ENCODE data around the gene FGGY.

FGGY gene

DNA sequence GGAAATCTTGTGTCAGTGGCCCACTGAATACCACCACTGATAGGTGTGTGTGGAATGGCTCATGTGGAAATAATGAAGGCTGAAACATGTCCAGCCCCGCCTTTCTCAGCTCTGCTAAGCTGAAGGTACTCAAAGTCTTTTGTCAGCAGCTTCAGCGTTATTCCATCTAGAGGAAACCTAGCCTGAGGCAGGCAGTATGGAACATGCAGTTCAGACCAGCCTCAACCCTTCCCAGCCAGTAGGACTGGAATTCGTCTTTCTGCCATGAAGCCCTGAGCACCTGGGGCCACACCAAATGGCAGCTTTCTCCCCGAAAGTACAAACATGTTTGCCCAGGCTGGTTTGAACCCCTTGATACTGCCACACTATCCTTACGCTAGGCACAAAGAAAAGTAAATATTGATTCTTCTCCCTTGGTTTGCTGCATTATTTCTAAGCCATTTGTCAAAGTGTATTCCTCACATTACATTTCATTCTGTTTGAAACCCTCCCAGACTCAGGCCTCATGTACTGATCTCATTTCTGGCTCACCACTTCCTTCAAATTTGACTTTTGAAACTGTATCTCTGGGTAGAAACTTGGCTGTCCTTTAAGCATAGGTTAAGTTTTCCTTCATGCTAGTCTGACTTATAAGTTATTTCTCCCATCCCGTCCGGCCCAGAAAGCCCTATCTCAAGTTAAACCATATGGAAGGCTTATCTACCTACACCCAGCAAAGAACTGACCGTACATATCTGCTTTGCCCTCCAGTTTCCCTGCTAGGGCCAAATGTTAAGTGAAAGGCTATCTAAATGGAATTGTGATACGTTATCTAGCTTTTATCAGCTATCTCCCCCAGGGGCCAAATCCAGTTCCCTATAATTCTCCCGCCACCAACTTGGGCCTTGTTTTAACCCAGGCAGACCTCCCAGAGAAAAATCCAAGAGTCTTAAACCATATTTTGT lies 472.2 kb downstream of the FGGY start:
- H3K27me3 ChIP-seq (ENCODE audit: insufficient read depth, poor library complexity, severe bottlenecking) = no peaks in the 10 kb centered on the region
- H3K4me3 ChIP-seq (ENCODE audit: severe bottlenecking) = no peak overlapping the region
- H3K36me3 ChIP-seq (ENCODE audit: low read depth) = no peaks in the 10 kb centered on the region
- no peak for DNase-seq (ENCODE audit: low spot score)
- peaks cover 11% of the 10 kb centered on the region for H3K4me1 ChIP-seq (ENCODE audit: insufficient read depth, poor library complexity, severe bottlenecking)
- TF ChIP-seq, protein P1, sequence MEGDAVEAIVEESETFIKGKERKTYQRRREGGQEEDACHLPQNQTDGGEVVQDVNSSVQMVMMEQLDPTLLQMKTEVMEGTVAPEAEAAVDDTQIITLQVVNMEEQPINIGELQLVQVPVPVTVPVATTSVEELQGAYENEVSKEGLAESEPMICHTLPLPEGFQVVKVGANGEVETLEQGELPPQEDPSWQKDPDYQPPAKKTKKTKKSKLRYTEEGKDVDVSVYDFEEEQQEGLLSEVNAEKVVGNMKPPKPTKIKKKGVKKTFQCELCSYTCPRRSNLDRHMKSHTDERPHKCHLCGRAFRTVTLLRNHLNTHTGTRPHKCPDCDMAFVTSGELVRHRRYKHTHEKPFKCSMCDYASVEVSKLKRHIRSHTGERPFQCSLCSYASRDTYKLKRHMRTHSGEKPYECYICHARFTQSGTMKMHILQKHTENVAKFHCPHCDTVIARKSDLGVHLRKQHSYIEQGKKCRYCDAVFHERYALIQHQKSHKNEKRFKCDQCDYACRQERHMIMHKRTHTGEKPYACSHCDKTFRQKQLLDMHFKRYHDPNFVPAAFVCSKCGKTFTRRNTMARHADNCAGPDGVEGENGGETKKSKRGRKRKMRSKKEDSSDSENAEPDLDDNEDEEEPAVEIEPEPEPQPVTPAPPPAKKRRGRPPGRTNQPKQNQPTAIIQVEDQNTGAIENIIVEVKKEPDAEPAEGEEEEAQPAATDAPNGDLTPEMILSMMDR (IDR thresholded peaks at IDR 0.05; ENCODE audit: poor library complexity, severe bottlenecking) = no peak
- H3K27ac ChIP-seq (ENCODE audit: poor library complexity, severe bottlenecking) = no peak overlapping the region
- no peak for ATAC-seq (ENCODE audit: low read depth)
- no peaks in the 10 kb centered on the region for H3K9me3 ChIP-seq (ENCODE audit: severe bottlenecking)

DNA sequence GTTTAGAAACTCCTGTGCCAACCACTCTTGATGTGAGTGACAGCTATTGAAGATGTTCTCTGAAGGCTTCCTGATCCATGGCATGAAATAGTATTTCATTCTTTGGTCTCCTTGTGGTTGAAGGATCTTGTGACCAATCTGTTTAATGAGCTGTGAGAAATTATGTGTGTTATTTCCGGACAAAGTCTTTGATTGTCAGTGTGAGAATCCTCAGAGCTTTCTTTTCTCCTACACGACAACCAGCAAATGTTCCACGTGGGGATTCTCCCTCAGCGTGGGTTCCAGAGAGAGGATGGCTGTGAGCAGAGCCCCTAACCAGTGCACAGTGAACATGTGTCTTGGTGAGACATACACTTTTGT lies 472.8 kb downstream of the FGGY start:
- Histone ChIP-seq H3K36me3 (ENCODE audit: low read depth) (no peaks in the 10 kb centered on the region), H3K9me3 (ENCODE audit: severe bottlenecking) (no peaks in the 10 kb centered on the region), H3K4me3 (ENCODE audit: severe bottlenecking) (no peak overlapping the region), H3K4me1 (ENCODE audit: insufficient read depth, poor library complexity, severe bottlenecking) (peaks cover 9% of the 10 kb centered on the region), H3K27me3 (ENCODE audit: insufficient read depth, poor library complexity, severe bottlenecking) (no peaks in the 10 kb centered on the region), H3K27ac (ENCODE audit: poor library complexity, severe bottlenecking) (no peak overlapping the region)
- DNase-seq (ENCODE audit: low spot score) = no peak
- TF ChIP-seq, protein P1 (IDR thresholded peaks at IDR 0.05; ENCODE audit: poor library complexity, severe bottlenecking) = no peak
- ATAC-seq (ENCODE audit: low read depth) = no peak

- no peak overlapping the region for H3K4me3 ChIP-seq (ENCODE audit: severe bottlenecking)
- H3K27ac ChIP-seq (ENCODE audit: poor library complexity, severe bottlenecking) = no peak overlapping the region
- H3K9me3 ChIP-seq (ENCODE audit: severe bottlenecking) = no peaks in the 10 kb centered on the region
- DNase-seq (ENCODE audit: low spot score) (no peak), ATAC-seq (ENCODE audit: low read depth) (no peak)
- TF ChIP-seq, protein P1 (IDR thresholded peaks at IDR 0.05; ENCODE audit: poor library complexity, severe bottlenecking) = no peak
- H3K27me3 ChIP-seq (ENCODE audit: insufficient read depth, poor library complexity, severe bottlenecking) = no peaks in the 10 kb centered on the region
- H3K4me1 ChIP-seq (ENCODE audit: insufficient read depth, poor library complexity, severe bottlenecking) = peaks cover 7% of the 10 kb centered on the region
- no peaks in the 10 kb centered on the region for H3K36me3 ChIP-seq (ENCODE audit: low read depth)
Observed at GRCh38 chr1:59771361-59771760, 474.5 kb downstream of the FGGY start.

DNA sequence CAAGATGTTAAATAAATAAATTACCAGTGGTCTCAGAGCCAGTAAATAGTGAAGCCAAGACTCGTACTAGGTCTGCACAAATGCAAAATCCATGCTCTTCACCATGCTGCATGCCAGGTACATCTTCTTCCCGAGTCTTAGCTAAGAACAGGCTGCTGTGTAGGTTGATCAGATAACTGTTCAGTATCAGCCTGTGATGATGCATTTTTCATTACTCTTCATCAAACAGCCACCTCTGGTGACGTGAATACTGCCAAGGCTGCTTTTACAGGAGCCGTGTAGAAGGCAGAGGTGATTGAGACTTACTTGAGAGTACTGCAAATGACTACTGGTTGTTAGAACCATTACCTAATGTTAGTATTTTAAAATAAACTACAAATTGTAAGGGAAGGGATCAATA lies 478.6 kb downstream of the FGGY start:
- DNase-seq (ENCODE audit: low spot score) = no peak
- TF ChIP-seq, protein P1 (IDR thresholded peaks at IDR 0.05; ENCODE audit: poor library complexity, severe bottlenecking) = no peak
- ATAC-seq (ENCODE audit: low read depth) = no peak
- H3K4me3 ChIP-seq (ENCODE audit: severe bottlenecking) = no peak overlapping the region
- no peaks in the 10 kb centered on the region for H3K36me3 ChIP-seq (ENCODE audit: low read depth)
- no peaks in the 10 kb centered on the region for H3K4me1 ChIP-seq (ENCODE audit: insufficient read depth, poor library complexity, severe bottlenecking)
- H3K9me3 ChIP-seq (ENCODE audit: severe bottlenecking) = no peaks in the 10 kb centered on the region
- no peak overlapping the region for H3K27ac ChIP-seq (ENCODE audit: poor library complexity, severe bottlenecking)
- H3K27me3 ChIP-seq (ENCODE audit: insufficient read depth, poor library complexity, severe bottlenecking) = no peaks in the 10 kb centered on the region
